OCI-LY1 (cell line): ENCODE data around the gene PCSK1N.

Source experiments
- H2AFZ ChIP-seq: fragments of 200-600 bp; sonication (generic), shearing (Covaris generic); 2 replicates; pipeline ENCODE4 v1.6.0; 2014; ENCODE audit warnings: antibody characterized with exemption, mild to moderate bottlenecking, low read length
- H3F3A ChIP-seq: fragments of 200-600 bp; sonication (generic), shearing (Covaris generic); 2 replicates; pipeline ENCODE4 v1.6.0; 2014; ENCODE audit warnings: mild to moderate bottlenecking, antibody characterized with exemption, low read length, moderate library complexity; ENCODE audit not compliant: insufficient read depth
- H3K27ac ChIP-seq: fragments of 200-600 bp; sonication (generic); 2 replicates; pipeline ENCODE4 v1.5.1; 2014; ENCODE audit warnings: low read length, mixed run types, mild to moderate bottlenecking, low read depth; ENCODE audit not compliant: poor library complexity, severe bottlenecking
- H3K27me3 ChIP-seq: fragments of 200-600 bp; sonication (generic); 2 replicates; pipeline ENCODE4 v1.6.0; 2014; ENCODE audit warnings: antibody characterized with exemption, mild to moderate bottlenecking, low read length, moderate library complexity; ENCODE audit not compliant: insufficient read depth
- H3K36me3 ChIP-seq: fragments of 200-600 bp; sonication (generic); 2 replicates; pipeline ENCODE4 v1.6.1; 2014; ENCODE audit warnings: mild to moderate bottlenecking, antibody characterized with exemption, low read length, moderate library complexity, mixed read lengths; ENCODE audit not compliant: insufficient read depth
- H3K4me1 ChIP-seq: fragments of 200-600 bp; sonication (generic); 2 replicates; pipeline ENCODE4 v1.5.1; 2014; ENCODE audit warnings: mild to moderate bottlenecking, low read length, moderate library complexity; ENCODE audit not compliant: insufficient read depth, severe bottlenecking
- H3K4me2 ChIP-seq: fragments of 200-600 bp; sonication (generic), shearing (Covaris generic); 2 replicates; pipeline ENCODE4 v1.6.1; 2014; ENCODE audit warnings: low read length
- H3K4me3 ChIP-seq: fragments of 200-600 bp; sonication (generic); 2 replicates; pipeline ENCODE4 v1.5.1; 2014; ENCODE audit warnings: low read length, low read depth, mild to moderate bottlenecking, mixed read lengths; ENCODE audit not compliant: poor library complexity, severe bottlenecking
- H3K79me2 ChIP-seq: fragments of 200-600 bp; shearing (Covaris generic); 2 replicates; pipeline ENCODE4 v1.6.1; 2016; ENCODE audit warnings: mixed run types, low read length, mixed read lengths; ENCODE audit not compliant: insufficient read depth
- H3K9ac ChIP-seq: fragments of 200-600 bp; sonication (generic), shearing (Covaris generic); 2 replicates; pipeline ENCODE4 v1.6.1; 2014; ENCODE audit warnings: mild to moderate bottlenecking, low read length, mixed read lengths
- H3K9me2 ChIP-seq: fragments of 200-600 bp; sonication (generic), shearing (Covaris generic); 2 replicates; pipeline ENCODE4 v1.6.1; 2014; ENCODE audit warnings: low read depth, mild to moderate bottlenecking, low read length, mixed read lengths
- H3K9me3 ChIP-seq: fragments of 200-600 bp; shearing (Covaris generic); 2 replicates; pipeline ENCODE4 v1.6.1; 2014; ENCODE audit warnings: low read length, mixed read lengths
- H4K20me1 ChIP-seq: fragments of 200-600 bp; sonication (generic), shearing (Covaris generic); 2 replicates; pipeline ENCODE4 v1.6.0; 2016; ENCODE audit warnings: mild to moderate bottlenecking, low read length; ENCODE audit not compliant: insufficient read depth
- CTCF ChIP-seq: fragments of 200-600 bp; sonication (generic), shearing (Covaris generic); IDR thresholded peaks from 2 replicates; pipeline ENCODE4 v1.5.1; 2017; ENCODE audit warnings: mild to moderate bottlenecking, antibody characterized with exemption, low read length, moderate library complexity, mixed read lengths
- EZH2 ChIP-seq: fragments of 200-600 bp; sonication (generic), shearing (Covaris generic); IDR thresholded peaks from 2 replicates; pipeline ENCODE4 v1.8.0; 2017; ENCODE audit warnings: borderline replicate concordance, mixed run types, mild to moderate bottlenecking, antibody characterized with exemption, low read length, moderate library complexity, mixed read lengths

Gene PCSK1N

GRCh38 chrX:48782216-48782615, 53.2 kb downstream of the PCSK1N start:
- H2AFZ ChIP-seq: no peak overlapping the region
- no peaks in the 10 kb centered on the region for H4K20me1 ChIP-seq
- no peak overlapping the region for H3K4me3 ChIP-seq

GRCh38 chrX:48781705-48782104, 53.7 kb downstream of the PCSK1N start:
- no peaks in the 10 kb centered on the region for H3K4me1 ChIP-seq
- TF ChIP-seq EZH2 (no peak), CTCF (no peak)

More at GRCh38 chrX:48782216-48782615, 53.2 kb downstream of the PCSK1N start:
- Histone ChIP-seq H3F3A (no peaks in the 10 kb centered on the region), H3K9me3 (no peaks in the 10 kb centered on the region), H3K79me2 (no peaks in the 10 kb centered on the region), H3K27me3 (no peaks in the 10 kb centered on the region), H3K9me2 (no peaks in the 10 kb centered on the region), H3K36me3 (no peaks in the 10 kb centered on the region), H3K4me1 (no peaks in the 10 kb centered on the region), H3K27ac (no peak overlapping the region), H3K4me2 (no peak overlapping the region), H3K9ac (no peak overlapping the region)
- no peak for TF ChIP-seq CTCF
- TF ChIP-seq EZH2: no peak

More at GRCh38 chrX:48781705-48782104, 53.7 kb downstream of the PCSK1N start:
- Histone ChIP-seq H2AFZ (no peak overlapping the region), H3K9me3 (no peaks in the 10 kb centered on the region), H3K79me2 (no peaks in the 10 kb centered on the region), H3K36me3 (no peaks in the 10 kb centered on the region), H3K9me2 (no peaks in the 10 kb centered on the region), H3K27me3 (no peaks in the 10 kb centered on the region), H3K27ac (no peak overlapping the region), H3K9ac (no peak overlapping the region), H3K4me3 (no peak overlapping the region), H3K4me2 (no peak overlapping the region), H3F3A (no peaks in the 10 kb centered on the region), H4K20me1 (no peaks in the 10 kb centered on the region)
